Anterior cingulate cortex (tissue), 58 donors: Measurements from ENCODE around the gene DRAP1.
"Not testable (repeated sequence)": the region's sequence is repeated elsewhere in the genome, so short reads cannot be mapped to it uniquely, and the experiment has no call there.

Experiments
- DNase-seq, 58 donors: peaks; one replicate each; lab custom pipeline; 2025; lab: John Stamatoyannopoulos, UW

Gene DRAP1

GRCh38 chr11:65885808-65886536, 33.3 kb upstream of the DRAP1 start:
- DNase-seq = no peak

- DNase-seq = no peak
These were observed 32.2 kb upstream of the DRAP1 start for GRCh38 chr11:65886826-65887722.

- DNase-seq = peak in 5 of 58 donors; percentile 50 to 76 (median 66)
These were observed 31.5 kb upstream of the DRAP1 start for GRCh38 chr11:65887723-65888162.

GRCh38 chr11:65888163-65888814, 30.9 kb upstream of the DRAP1 start, which contains the start of gene FIBP:
FIBP (minus strand) TSS chr11:65888471; CDS start chr11:65888418, 53 bp downstream.
- DNase-seq = peak; percentile 70 to 98 (median 96)

- peak; percentile 75 to 99 (median 96) for DNase-seq
These were observed 28.7 kb upstream of the DRAP1 start, which contains the start of gene CCDC85B for GRCh38 chr11:65890324-65891218. CCDC85B (plus strand) TSS chr11:65890673; CDS start chr11:65890784, 111 bp downstream.

- DNase-seq = peak in 3 of 58 donors; percentile 19 to 54 (median 29)
These were observed 27.7 kb upstream of the DRAP1 start for GRCh38 chr11:65891219-65892136.

- DNase-seq = not testable (repeated sequence)
These were observed 27.1 kb upstream of the DRAP1 start for GRCh38 chr11:65892137-65892540.

GRCh38 chr11:65892661-65893317, 26.4 kb upstream of the DRAP1 start:
- DNase-seq = peak in 7 of 58 donors; percentile 18 to 33 (median 24)

- no peak for DNase-seq
These were observed 25.1 kb upstream of the DRAP1 start for GRCh38 chr11:65894034-65894591.

- no peak for DNase-seq
These were observed 23.7 kb upstream of the DRAP1 start for GRCh38 chr11:65895482-65895981.

GRCh38 chr11:65896034-65896999, 22.9 kb upstream of the DRAP1 start:
- no peak for DNase-seq

GRCh38 chr11:65897020-65897471, 22.2 kb upstream of the DRAP1 start:
- no peak for DNase-seq

GRCh38 chr11:65898656-65899355, 20.4 kb upstream of the DRAP1 start:
- no peak for DNase-seq

GRCh38 chr11:65899356-65900124, 19.7 kb upstream of the DRAP1 start:
- DNase-seq = peak in 1 of 58 donors; percentile 47
